Fibroblast of the aortic adventitia (primary cell): Measurements from ENCODE around the gene CLIC3. TPM values are rescaled to one million over a fixed set of nuclear protein-coding genes. Genes with fewer than 3 reads are reported as not detected.

ENCODE experiments used
- DNase-seq: peaks from one replicate; pipeline ENCODE4 v3.0.0-alpha.2; 2010; ENCODE audit warnings: low read depth
- H3K4me3 ChIP-seq: 2 replicates; pipeline ENCODE4 v1.5.1; 2011; ENCODE audit warnings: low read depth, mild to moderate bottlenecking, control low read depth, low read length, moderate library complexity
- total RNA-seq: library from RNA; depleted of rRNA; stranded (reverse); fragments of >200 nt; gene quantifications from 2 replicates; pipeline ENCODE4 v1.2.3, GENCODE V29; 2012; ENCODE audit warnings: low replicate concordance
- TF ChIP-seq, protein P1 (sequence below): IDR thresholded peaks from 2 replicates; pipeline ENCODE4 v1.5.1; 2011; ENCODE audit warnings: mild to moderate bottlenecking, low read length, control low read depth, inconsistent platforms; ENCODE audit not compliant: insufficient read depth

Gene CLIC3
- total RNA-seq, 1 donor, result 5.2 TPM

DNA sequence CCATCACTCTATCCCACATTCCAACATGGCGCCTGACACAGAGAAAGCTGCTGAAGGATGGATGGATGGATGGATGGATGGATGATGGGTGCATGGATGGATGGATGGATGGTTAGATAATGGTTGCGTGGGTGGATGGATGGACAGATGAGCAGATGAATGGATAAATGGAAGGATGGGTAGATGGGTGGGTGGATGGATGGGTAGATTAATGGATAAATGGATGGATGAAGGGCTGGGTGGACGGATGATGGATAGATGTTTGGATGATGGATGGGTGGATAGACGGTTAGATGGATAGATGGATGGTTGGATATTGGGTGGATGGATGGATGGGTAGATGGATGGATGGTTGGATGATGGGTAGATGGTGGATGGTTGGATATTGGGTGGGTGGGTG, 39.8 kb downstream of the CLIC3 start:
- no peak for DNase-seq
- TF ChIP-seq, protein P1, sequence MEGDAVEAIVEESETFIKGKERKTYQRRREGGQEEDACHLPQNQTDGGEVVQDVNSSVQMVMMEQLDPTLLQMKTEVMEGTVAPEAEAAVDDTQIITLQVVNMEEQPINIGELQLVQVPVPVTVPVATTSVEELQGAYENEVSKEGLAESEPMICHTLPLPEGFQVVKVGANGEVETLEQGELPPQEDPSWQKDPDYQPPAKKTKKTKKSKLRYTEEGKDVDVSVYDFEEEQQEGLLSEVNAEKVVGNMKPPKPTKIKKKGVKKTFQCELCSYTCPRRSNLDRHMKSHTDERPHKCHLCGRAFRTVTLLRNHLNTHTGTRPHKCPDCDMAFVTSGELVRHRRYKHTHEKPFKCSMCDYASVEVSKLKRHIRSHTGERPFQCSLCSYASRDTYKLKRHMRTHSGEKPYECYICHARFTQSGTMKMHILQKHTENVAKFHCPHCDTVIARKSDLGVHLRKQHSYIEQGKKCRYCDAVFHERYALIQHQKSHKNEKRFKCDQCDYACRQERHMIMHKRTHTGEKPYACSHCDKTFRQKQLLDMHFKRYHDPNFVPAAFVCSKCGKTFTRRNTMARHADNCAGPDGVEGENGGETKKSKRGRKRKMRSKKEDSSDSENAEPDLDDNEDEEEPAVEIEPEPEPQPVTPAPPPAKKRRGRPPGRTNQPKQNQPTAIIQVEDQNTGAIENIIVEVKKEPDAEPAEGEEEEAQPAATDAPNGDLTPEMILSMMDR, result no peak
- H3K4me3 ChIP-seq, result no peak overlapping the region

DNA sequence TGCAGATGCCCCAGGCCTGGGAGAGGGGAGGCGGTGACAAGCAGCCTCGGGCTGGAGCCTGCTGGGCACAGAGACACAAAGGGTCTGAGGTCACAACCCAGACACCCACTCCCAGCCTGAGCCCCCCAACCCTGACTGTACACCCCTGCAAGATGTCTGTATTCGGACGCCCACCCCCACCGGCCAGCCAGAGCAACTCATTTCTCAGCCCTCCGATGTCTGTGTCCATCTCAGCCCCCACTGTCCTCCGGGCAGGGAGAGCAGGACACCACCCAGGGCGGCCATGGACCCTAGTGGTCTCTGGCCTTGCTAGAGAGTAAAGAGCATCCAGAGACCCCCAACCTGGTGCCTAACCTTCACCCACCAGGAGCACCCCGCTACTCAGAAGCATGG, 40.4 kb downstream of the CLIC3 start:
- H3K4me3 ChIP-seq, result no peak overlapping the region
- DNase-seq, result no peak
- TF ChIP-seq, protein P1, result no peak

DNA sequence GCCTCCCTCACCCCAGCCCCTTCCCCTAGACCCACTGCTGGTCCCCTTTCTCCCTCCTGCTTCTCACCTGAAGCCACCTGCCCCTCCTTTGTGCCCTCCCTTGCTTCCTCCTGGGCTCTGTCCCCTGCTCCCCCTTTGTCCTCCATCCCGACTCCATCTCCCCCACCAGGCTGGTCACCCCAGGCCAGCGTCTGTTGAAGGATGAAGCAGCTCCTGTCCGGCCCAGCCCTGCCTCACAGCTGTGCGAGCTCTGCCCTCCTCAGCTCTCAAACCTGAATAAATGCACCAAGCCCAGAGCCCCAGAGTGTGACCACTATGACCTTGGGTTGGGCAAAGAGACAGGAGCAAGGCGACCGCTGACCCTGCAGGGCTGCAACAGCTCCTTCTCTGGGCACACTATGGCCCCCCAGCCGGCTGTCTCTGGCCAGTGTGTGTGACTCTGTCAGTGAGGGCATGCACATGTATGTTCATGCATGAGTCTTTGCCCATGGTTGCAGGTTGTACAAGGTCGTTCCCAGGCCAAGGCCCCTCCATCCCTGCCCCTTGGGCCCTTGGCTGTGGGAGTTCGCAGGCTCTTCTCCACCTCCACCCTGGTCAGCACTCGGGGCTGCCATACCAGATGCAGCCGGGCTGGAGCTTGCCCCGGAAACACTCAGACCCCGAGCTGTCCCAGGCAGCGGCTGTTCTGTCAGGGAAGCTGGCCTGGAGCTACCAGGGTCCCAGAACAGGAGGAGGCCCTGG, 41.0 kb downstream of the CLIC3 start:
- DNase-seq, result no peak
- H3K4me3 ChIP-seq, result no peak overlapping the region
- TF ChIP-seq, protein P1, result no peak

DNA sequence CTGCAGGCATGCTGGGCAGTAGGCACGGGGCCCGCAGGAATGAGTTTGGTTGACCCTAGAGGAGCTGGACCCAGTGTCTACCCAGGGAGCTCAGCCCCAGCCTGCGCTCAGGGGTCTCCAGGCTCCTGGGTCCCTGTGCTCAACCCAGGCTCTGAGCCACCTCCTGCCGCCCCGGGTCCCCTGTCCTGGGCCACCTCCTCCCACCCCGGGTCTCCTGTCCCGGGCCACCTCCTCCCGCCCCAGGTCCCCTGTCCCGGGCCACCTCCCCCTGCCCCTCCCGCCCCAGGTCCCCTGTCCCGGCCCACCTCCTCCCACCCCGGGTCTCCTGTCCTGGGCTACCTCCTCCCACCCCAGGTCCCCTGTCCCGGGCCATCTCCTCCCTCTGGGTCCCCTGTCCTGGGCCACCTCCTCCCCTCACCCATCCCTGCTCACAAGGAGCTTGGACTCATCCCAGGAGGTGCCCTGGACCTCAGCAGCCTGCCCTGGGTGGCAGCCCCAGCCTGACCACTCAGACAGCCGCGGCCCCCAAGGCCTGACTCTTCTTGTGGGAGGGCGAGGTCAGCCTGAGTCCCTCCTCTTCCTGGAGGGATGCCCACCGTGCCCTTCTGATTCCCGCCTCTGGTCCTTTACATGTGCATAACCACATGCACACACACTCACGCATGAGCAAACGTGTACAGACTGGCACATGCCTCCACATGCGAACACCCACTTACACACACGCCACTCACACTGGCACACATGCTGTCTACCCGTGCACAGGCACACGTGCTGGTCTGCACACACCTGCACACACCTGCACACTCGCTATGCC, 41.9 kb downstream of the CLIC3 start:
- no peak overlapping the region for H3K4me3 ChIP-seq
- TF ChIP-seq, protein P1, result no peak
- DNase-seq, result no peak

DNA sequence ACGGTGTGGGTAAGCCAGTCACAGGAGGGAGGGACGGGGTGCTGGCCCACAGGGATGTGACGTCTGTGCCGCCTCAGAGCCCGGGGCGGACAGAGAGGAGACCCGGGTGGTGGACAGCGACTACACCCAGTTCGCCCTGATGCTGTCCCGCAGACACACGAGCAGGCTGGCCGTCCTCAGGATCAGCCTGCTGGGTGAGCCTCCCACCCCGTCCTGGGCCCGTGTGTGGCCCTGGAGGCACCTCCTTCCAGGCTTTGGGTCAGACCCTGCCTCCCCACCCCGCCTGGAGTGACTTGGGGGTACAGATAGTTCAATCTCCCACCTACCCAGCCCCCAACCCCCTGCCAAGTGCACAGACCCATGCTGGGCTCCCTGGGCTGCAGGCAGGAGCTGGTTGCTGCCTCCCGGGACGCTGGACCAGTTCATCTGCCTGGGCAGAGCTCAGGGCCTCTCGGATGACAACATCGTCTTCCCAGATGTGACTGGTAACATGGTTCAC, 42.5 kb downstream of the CLIC3 start:
- H3K4me3 ChIP-seq, result no peak overlapping the region
- no peak for DNase-seq
- TF ChIP-seq, protein P1, result no peak

DNA sequence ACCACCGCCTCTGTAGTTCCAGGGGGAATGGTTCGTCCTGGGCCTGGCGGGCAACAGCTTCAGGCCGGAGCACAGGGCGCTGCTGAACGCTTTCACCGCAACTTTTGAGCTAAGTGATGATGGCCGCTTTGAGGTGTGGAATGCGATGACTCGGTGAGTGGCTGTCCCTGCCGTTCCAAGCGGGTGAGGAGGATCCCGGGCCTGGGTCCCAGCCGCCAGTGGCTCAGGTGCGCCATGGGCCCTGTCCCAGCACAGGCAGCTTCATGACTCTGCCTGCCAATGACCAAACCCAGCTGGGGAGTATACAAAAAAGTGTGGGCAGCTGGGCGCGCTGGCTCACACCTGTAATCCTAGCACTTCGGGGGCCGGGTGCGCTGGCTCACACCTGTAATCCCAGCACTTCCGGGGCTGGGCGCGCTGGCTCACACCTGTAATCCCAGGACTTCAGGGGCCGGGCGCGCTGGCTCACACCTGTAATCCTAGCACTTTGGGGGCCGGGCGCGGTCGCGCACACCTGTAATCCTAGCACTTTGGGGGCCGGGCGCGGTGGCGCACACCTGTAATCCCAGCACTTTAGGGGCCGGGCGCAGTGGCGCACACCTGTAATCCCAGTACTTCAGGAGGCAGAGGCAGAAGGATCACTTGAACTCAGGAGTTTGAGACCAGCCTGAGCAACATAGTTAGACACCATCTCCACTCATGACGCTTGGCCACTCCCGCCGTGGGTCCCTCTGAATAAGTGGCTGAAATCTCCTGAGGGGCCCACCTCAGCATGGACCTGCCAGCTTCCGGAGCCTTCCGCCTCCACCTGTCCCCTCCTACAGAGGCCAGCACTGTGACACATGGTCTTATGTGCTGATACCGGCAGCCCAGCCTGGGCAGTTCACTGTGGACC, 43.2 kb downstream of the CLIC3 start:
- H3K4me3 ChIP-seq, result no peak overlapping the region
- no peak for DNase-seq
- TF ChIP-seq, protein P1, result no peak
